COLO668 (cell line): Measurements from ENCODE around the gene SEC14L3.
"Not testable (repeated sequence)": the region's sequence is repeated elsewhere in the genome, so short reads cannot be mapped to it uniquely, and the experiment has no call there.

Source experiments
- DNase-seq: peaks from one replicate; lab custom pipeline; 2025; ENCODE audit not compliant: unreplicated experiment; lab: John Stamatoyannopoulos, UW

Gene SEC14L3

GRCh38 chr22:30486661-30487115 is 14.9 kb upstream of the SEC14L3 start:
- DNase-seq, result no peak

GRCh38 chr22:30486118-30486517 is 14.3 kb upstream of the SEC14L3 start:
- no peak for DNase-seq

DNA sequence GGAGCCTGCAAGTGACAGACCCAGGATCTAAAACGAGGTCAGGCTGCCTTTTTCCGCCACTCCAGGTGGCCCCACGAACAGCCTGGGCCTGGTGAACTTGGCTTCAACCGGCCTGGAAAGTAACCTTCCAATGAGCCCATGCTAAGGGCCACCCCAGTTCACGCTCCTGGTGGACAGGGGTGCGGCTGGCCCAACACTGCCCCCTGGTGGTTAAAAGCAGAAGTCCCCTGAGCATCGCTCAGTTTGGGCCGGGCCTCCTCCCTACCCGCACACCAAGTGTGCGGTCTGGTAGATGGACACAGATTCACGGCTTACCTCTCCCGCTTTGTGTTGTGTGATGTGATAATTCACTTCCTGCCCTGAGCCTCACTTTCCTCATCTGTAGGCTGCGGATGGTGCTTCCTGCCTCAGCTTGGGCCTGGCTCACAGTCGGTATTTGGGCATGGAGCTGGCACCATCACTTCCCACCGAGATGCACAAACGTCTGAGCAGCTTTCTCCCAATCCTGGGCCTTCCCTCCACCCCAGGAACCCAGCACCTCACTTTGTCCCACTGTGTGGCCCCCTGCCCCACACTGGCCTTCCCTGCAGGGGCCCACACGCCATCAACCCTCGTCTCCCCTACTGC is 13.7 kb upstream of the SEC14L3 start:
- peak; percentile 64 for DNase-seq

DNA sequence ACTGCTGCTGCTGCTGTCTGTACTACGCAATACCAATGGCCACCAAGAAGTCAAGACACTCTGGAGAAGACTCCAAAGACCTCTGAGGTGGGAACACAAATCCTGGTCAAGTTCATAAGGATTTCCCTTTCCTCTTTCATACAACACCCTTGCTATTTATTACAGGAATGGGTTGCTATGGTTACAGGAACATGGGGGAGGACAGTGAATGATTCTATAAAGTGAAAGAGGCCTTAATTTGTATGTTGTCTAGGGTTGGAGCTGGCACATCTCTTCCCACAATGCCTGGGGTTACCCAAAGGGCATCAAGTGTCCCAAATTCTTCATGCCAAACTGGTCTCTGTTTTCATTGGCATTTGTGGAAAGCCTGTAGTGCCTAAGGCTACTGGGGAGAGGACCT is 11.4 kb upstream of the SEC14L3 start:
- DNase-seq, result no peak

GRCh38 chr22:30481711-30482110 is 9.9 kb upstream of the SEC14L3 start:
- no peak for DNase-seq

DNA sequence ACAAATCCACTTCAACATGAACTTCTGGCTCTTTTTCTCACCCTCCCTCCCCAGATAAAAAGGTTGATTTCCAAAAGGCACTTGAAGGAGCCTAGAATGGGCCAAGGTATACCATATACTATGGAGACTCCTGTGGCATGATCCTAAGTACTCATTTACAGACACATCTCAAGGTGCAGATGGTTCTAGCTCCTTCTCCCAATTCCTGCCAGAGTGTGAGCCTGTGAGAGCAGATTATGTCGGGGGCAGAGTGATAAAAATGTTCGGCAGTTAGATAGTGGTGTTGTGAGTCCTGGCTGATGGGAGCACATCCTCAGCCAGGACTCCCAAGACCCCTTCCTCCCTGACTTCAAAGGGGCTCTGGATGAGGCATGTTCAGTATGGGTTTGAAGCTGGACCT is 8.2 kb upstream of the SEC14L3 start:
- no peak for DNase-seq

- DNase-seq, result peak; percentile 85
These were observed 3.0 kb upstream of the SEC14L3 start for GRCh38 chr22:30474683-30475424.

- no peak for DNase-seq
These were observed 2.3 kb upstream of the SEC14L3 start for GRCh38 chr22:30474121-30474520.

GRCh38 chr22:30472994-30473720 is 1.3 kb upstream of the SEC14L3 start:
- DNase-seq, result no peak

GRCh38 chr22:30470655-30471054 is 1.2 kb downstream of the SEC14L3 start:
- DNase-seq, result no peak

- no peak for DNase-seq
These were observed 2.7 kb downstream of the SEC14L3 start for GRCh38 chr22:30469165-30469564.

DNA sequence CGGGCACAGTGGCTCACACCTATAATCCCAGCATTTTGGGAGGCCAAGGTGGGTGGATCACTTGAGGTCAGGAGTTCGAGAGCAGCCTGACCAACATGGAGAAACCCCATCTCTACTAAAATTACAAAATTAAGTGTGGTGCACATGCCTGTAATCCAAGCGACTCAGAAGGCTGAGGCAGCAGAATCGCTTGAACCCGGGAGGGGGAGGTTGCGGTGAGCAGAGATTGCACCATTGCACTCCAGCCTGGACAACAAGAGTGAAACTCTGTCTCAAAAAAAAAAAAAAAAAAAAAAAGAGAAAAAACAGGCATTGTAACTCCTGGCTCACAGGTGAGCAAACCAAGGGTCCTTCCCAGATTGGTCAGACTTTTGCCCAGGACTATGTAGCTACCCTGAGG is 11.3 kb downstream of the SEC14L3 start:
- DNase-seq, result not testable (repeated sequence)

DNA sequence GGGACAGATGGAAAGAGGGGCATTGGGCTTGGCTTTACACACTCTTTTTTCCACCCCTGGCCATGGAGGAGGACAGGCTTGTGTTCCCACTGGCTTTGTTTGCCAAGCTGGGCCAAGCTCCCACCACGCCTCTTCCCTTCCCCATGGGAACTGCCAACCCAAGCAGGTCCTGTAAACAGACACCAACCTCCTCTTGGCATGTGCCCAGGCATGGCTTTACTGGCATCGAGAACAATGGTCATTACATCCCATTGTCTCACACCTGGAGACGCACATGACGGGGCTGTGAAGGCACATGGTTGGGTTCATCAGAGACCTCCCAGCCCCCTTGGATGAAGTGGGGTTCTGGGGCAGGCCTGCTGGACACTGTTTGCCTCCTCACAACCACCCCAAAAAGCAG is 11.7 kb downstream of the SEC14L3 start:
- peak; percentile 73 for DNase-seq

DNA sequence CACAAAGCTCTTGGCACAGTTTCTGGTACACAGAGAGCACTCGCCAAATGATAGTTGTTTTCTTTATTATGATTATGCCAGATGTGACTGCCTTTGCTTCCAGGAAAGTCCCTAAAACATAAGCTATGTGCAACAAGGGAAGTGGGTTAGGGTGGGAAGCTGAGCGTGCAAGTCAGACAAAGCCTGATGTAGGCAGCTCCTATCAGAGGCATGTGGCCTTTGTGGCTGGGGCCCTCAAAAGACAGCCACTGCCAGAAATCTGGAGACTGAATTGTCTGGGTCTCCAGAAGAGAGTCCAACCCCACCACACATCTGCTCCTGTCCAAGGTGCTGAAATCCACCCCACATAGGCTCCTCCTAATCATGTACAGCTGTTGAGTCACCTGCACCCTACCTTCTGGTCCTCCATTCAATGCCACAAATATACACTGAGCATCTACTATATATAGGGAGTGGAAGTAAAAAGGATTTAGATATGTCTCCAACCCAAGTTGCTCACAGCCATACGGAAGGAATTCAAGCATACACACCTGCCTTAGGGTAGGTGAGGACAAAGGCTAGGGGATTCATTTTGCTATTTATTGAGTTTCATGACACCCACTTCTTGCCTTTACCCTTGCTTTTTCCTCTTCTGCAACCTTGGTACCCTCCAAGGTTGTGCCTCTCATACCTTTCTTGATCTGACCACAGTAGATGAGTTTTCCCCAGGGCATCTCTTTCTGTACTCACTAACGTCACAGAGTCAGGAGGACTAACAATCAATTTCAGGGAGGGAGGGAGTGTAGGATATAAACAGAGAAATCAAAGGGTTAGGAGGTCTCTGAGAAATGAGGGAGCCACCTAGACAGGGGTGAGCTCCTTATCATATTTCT is 12.4 kb downstream of the SEC14L3 start:
- no peak for DNase-seq

DNA sequence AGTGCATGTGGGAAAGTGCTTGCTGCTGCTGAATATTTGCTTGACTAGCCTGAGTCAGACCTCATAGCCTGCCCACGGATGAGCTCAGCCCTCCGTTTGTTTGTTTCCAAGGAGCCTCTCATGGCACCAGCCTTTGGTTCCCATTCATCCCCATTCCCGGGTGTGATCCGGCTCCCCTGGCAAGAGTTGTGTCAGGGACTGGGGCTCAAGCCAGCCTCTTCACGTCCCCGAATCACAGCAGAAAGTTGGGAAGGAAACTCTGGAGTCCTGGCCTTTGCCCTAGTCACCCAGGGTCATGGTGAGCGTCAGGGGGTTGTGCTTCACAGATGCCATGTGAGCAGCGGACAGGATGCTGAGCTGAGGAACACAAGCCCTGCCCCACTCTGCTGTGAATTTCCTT is 13.8 kb downstream of the SEC14L3 start:
- no peak for DNase-seq

GRCh38 chr22:30455075-30455840 is 16.6 kb downstream of the SEC14L3 start:
- DNase-seq, result no peak

- peak; percentile 42 for DNase-seq
These were observed 17.9 kb downstream of the SEC14L3 start for GRCh38 chr22:30453731-30454510.

DNA sequence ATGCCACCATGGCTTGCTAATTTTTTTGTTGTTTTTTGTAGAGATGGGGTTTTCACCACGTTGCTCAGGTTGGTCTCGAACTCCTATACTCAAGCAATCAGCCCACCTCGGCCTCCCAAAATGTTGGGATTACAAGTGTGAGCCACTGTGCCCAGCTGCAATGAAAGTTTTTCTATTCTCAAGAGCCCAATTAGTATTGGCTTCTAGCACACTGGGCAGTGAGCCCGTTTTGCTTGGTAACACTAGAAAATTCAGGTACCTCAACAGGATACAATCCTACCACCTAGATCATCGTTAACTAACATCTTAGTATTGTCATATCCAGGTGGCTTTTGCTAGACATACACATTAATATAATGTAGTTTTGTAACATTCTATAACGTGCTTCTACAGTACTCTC is 19.0 kb downstream of the SEC14L3 start:
- no peak for DNase-seq

DNA sequence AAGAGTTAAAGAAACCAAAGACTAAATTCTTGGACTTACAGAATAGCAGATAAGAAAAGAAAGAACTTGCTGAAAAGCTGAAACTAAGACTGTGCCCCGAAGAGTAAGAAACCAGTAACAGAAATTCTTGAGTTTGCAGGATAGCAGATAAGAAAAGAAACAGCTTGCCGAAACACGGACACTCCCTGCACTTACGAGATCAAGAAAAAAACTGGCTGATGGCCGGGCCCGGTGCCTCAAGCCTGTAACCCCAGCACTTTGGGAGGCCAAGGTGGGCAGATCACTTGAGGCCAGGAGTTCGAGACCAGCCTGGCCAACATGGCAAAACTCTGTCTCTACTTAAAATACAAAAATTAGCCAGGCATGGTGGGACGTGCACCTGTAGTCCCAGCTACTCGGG is 20.3 kb downstream of the SEC14L3 start:
- DNase-seq, result not testable (repeated sequence)

GRCh38 chr22:30447656-30448055 is 24.2 kb downstream of the SEC14L3 start:
- no peak for DNase-seq
